Stimulated activated CD4-positive, alpha-beta T cell treated with anti-CD3 and anti-CD28 coated beads, TNF-alpha, amount 100 ng/mL, for 24 hours (primary cell): Measurements from ENCODE around the gene PRPSAP2.
"Not testable (repeated sequence)": the region's sequence is repeated elsewhere in the genome, so short reads cannot be mapped to it uniquely, and the experiment has no call there.

Source experiments
- DNase-seq, 3 experiments: peaks; one replicate each; pipeline ENCODE4 v3.0.0-alpha.2; 2020; ENCODE audit warnings: low read depth in 3 of 3

Gene PRPSAP2

DNA sequence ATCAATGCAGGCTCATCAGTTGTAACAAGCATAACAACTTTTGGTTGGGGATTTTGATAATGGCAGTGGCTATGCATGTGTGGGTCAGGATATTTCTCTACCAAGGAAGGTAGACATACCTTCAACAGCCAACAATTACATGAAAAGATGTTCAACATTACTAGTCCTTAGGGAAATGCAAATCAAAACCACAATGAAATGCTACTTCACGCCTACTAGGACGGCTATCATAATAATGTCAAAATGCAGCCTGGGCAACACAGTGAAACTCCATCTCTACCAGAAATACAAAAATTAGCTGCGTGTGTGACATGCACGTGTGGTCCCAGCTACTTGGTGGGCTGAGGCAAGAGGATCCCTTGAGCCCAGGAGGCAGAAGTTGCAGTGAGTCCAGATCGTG is 86.7 kb downstream of the PRPSAP2 start:
- no peak for DNase-seq

DNA sequence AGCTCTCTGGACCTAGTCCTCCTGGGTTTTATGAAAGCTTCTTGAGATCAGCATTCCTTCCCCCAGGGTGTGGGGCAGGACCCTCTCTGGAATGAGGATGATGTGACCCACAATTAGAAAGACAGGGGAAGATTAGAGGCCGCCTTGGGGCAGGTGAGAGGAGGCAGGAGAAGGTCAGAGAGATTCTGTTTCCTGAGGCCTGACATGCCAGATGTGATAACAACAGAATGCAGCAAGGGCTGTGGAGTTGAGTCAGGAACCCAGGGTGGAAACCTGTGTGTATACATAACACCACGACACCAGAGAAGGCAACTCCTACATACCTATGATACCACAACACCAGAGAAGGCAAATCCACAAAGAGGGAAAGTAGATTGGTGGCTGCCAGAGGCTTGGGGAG is 88.6 kb downstream of the PRPSAP2 start:
- DNase-seq = no peak

DNA sequence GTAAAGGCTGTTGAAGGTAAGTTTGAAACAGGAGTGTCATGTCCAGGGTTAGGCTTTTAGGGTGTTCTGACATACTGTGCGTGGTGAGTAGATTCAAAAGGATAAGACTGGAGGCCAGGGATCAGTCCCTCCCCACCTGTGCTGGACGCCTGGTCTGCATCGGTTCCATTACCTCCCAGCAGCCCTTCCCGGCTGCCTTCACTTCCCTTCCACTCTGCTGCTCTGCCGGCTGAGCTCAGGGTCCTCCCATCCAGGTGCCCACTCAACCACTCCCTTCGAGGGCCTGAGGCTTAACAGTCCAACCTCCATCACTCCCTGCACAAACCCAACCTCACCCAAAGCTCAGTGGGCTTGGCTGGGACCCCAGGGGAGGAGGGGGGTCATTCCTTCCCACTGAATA is 89.9 kb downstream of the PRPSAP2 start:
- no peak for DNase-seq

DNA sequence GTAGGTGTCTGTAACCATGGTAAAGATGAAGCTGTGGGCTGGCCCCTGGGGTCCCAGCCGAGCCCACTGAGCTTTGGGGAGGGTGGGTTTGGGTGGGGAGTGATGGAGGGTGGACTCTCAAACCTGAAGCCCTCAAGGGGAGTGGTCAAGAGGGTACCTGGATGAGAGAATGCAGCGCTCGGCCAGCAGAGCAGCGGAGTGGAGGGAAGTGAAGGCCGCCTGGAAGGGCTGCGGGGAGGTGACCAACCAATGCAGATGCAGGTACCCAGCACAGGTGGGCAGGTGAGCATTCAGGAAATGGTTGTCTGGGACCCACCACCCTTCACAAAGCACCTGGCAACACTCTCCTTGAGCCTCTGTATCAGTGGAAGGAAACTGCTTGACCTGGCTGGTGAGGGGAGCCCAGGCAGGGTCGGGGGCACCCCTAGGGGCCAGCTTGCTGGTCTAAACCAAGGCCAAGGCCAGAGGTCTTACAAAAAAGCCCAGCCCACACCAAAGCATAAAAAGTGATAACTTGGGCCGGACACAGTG is 90.6 kb downstream of the PRPSAP2 start:
- DNase-seq = no peak

DNA sequence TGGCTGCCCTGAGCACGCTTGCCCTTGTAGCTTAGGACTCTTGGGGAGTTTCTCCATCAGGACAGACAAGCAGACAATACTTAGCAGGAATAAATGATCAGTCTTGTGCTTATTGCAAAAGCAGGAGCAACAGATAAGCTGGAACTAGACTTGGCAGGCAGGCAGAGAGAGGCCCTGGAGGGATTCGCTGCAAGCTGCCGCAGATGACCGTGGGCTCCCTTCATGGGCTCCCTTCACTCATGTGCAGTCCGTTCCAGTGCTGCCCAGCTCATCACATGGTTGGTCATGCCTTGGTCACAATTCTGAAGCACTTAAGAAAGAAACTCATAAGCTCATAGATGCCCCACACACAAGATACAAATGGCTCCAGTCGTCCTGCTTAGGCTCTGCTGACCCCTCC is 91.6 kb downstream of the PRPSAP2 start:
- DNase-seq = no peak

DNA sequence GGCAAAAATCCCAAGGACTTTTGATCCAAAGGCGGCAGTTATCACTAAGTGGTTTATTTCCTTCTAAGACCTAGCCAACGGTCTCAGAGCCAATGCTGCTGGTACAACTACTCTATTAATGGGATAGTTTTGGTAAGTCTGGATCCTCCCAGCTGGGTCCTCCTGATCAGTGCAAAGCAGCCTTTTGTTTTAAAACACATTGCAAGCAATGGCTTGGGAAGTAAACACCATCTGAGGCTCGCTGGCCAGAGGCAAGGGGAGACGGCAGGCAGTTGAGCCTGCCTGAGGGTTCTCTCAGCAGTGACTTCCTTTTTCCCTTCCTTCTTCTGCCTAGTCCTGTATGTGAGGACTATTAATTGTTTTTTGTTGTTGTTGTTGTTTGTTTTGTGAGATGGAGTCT is 92.4 kb downstream of the PRPSAP2 start:
- no peak for DNase-seq

DNA sequence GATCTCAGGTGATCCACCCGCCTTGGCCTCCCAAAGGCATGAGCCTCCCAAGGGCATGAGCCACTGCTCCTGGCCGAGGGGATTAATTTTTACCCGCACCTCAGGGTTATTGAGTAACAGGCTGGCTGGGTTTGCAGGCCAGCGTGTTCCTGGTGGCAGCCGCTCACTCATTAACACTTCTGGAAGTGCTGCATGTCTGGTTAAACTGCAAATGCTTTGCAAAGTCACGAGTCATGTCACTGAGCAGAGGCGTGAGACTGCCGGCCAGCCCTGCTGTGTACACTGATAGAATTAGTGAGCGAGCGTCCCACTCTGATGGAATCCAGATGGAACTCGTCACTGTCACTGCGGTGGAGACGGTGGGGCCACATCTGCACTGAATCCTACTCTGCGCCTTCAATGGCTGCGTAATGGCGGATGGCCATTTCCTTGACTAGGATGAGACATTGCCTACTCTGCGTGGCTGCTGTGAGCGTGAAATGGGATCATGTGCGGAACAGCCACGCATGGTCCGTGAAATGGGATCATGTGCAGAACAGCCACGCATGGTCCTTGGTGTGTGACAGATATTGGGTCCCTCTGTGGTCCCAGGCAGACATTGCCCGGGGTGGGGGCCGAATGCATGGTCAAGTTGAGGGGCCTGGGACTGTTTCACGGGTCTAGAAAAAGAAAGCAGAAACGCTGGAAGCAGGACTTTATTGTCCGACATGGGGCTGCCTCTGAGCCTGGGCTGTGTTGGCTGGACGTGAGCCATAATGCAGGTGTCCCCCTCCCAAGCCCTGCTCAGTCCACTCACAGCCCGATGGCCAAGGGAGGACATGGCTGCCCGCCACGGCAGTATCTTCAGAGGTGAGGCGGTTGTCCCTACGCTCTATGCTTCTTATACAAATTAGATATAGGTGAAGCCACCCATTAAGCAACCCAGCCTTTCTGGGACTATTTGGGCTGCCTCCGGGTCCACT is 93.3 kb downstream of the PRPSAP2 start:
- no peak for DNase-seq

DNA sequence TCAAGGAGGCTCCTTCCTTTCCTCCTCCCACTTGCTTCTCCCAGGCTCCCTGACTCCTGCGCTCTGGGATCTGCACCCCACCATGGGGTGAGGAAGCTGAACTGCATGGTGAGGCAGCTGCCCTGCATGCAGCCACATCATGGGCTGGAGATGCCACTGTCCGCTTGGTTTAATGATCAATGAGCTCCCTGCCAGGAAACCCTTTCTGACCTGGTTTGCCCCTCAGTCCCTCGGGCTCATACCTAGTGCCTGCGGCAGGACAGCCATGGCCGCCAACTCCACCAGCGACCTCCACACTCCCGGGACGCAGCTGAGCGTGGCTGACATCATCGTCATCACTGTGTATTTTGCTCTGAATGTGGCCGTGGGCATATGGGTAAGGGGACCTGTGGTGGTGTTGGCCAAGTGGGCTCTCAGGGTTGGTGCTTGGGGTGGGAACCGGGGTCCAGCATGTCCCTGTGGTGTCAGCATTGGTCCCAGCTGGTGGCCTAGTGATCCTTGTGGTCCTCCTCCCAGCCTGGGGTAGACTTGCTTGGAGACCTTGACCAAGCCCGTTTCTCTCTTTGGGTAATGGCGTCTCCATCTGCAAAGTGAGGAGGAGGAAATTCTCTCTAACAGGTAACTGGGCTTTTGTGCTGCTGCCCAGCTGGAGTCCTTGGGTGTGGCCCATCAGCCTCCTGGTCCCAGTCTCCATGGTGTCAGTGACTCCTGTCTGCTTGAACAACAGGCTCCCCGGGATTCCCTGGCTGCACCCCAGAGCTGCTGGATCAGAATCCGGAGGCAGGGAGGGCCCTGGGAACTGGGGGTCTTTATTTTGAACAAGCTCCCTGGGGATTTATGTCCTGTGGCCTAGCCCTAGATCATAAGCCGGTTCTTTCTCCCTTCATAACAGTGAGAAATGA is 94.3 kb downstream of the PRPSAP2 start, which contains the start of gene SLC5A10:
Gene SLC5A10, plus strand, starts transcription at position 225 of the 902 bp plus-strand sequence. Its CDS starts 41 bp downstream, at position 266.
- DNase-seq = no peak

DNA sequence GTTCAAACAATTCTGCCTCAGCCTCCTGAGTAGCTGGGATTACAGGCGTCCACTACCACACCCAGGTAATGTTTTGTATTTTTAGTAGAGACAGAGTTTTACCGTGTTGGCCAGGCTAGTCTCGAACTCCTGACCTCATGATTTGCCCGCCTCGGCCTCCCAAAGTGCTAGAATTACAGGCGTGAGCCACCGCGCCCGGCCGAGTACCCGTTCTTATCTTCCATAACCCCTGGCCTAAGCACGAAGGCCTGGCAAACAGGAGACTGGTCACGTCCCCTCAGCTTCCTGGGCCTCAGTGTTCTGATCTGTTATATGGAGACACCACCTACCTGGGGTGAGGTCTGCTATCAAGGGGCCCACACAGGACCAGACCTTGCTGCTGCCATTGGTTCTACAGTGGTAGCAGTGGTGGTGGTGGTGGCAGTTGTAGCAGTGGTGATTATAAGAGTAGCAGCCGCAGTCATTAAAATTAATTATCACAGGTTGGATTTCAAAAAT is 95.3 kb downstream of the PRPSAP2 start:
- DNase-seq = no peak

DNA sequence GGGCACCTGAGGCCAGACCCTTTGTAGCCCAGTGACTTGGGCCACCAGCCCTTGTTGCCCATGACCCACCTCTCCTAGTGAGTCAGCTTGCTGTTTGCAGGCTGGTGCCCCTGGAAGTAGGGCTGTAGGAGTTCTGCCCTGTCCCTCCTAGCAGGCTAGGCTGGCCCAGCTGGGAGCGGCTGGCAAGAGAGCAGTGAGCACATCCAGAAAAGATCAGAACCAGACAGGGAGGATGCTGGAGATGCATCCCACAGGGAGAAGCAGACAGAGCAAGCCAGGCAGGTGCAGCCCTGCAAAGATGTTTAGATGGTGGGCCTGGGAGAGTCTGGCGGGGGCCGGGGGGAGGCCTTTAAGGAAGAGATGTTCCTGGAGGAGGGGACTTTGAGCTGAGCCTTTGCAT is 96.4 kb downstream of the PRPSAP2 start:
- no peak for DNase-seq

DNA sequence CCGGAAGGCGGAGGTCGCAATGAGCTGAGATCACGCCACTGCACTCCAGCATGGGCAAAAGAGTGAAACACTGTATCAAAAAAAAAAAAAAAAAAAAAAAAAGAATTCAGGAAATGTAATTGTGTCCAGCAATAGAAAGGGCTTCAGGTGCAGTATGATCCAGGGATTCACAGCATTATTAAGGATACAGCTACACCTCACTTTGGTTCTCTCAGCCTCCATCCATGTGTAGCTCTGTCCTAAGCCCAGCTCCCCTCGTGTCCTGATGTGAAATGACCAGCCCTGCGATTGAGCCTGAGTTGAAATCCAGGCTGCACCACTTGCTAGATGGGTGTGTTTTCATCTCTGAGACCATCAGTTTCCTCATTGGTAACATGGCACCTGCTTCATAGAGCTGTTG is 97.1 kb downstream of the PRPSAP2 start:
- DNase-seq = no peak

DNA sequence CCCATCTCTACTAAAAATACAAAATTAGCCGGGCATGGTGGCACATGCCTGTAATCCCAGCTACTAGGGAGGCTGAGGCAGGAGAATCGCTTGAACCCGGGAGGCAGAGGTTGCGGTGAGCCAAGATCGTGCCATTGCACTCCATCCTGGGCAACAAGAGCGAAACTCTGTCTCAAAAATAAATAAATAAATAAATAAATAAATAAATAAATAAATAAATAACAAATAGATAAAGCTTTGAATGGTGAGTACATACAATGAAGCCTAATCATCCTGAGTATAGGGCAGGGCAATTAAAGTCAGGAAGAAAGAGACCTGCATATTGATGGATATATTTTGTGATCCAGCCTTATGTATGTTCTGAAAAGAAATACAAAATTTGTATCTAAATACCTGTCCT is 98.1 kb downstream of the PRPSAP2 start:
- DNase-seq = not testable (repeated sequence)

DNA sequence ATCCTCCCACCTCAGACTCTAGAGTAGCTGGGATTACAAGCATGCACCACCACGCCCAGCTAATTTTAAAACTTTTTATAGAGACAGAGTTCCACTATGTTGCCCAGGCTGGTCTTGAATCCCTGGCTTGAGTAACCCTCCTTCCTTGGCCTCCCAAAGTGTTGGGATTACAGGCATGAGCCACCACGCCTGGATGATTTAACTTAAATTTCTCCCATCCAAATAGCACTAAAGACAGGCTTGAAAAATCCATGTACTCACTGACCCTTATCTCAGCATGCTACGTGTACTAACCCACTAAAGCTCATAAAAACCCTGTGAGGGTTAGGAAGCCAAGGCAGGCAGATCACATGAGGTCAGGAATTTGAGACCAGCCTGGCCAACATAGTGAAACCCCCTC is 98.7 kb downstream of the PRPSAP2 start:
- DNase-seq = no peak

DNA sequence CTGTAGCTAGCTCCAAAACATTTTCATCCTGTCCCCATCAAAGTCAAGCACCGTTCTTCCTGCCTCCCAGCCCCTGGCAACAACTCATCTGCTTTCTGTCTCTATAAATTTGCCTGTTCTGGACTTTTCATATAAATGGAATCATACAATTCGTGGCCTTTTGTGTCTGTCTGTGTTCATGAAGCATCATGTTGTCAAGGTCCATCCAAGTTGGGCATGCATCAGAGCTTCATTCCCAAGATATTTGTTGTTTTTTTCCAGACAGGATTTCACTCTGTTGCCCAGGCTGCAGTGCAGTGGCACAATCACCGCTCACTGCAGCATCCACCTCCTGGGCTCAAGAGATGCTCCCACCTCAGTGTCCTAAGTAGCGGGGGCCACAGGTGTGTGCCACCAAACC is 99.9 kb downstream of the PRPSAP2 start:
- DNase-seq = no peak

DNA sequence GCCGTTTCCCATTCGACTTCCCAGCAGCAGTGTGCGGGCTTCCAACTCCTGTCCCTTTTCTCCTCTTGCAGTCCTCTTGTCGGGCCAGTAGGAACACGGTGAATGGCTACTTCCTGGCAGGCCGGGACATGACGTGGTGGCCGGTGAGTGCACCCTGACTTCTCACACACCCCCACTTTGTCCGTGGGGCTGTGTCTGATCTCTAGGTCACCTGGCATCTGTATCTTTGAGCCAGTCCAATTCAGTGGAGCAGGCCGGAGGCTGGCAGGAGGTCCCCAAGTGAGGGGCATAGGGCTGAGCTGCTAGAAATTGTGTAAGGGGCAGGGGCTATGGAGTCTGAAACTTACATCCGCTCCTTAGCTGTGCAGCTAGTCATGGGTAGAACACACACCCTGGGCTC is 100.7 kb downstream of the PRPSAP2 start:
- no peak for DNase-seq

DNA sequence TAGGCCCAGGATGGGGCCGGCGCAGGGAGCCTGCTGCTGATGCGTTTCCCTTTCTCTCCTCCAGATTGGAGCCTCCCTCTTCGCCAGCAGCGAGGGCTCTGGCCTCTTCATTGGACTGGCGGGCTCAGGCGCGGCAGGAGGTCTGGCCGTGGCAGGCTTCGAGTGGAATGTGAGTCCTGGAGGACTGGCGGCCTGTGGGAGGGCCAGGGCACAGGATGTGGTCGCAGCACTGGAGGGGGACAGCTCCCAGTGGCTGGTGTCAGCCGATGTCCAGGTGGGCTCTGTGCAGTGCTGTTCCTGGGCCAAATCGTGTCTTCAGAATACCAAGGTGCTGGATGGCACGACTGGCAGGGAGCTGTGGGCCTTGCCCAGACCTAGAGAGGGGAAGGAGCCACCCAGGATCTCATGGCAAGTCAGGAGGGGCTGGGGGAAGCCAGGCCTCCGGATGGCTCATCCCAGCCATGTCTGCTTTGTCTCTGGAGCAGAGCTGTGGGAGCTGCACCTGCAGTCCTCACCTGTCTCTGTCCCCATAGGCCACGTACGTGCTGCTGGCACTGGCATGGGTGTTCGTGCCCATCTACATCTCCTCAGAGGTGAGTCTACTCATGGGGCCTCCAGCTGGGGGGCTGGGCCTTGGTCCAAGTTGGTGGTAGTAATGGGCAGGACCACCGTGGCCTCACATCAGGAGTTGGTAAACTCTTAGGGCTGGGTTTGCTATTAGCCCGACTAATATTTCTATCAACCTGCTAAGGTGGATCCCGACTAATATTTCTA is 101.3 kb downstream of the PRPSAP2 start:
- no peak for DNase-seq

DNA sequence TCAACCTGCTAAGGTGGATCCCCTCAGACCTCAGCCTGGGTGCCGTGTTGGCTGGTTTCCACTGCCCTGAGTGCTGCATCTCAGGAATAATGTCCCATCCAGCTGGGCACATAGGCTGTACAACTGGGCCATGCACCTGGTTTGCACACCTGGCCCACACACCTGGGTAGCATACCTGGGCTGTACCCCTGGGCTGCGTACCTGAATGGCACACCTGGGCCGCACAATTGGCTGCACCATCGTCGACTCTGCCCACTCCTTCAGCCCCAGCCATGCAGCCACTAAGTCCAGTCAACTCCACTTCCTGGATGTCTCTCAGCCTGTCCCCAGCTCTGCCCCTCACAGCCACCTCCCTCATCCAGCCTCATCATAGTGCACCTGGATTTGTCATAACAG is 101.9 kb downstream of the PRPSAP2 start:
- no peak for DNase-seq

DNA sequence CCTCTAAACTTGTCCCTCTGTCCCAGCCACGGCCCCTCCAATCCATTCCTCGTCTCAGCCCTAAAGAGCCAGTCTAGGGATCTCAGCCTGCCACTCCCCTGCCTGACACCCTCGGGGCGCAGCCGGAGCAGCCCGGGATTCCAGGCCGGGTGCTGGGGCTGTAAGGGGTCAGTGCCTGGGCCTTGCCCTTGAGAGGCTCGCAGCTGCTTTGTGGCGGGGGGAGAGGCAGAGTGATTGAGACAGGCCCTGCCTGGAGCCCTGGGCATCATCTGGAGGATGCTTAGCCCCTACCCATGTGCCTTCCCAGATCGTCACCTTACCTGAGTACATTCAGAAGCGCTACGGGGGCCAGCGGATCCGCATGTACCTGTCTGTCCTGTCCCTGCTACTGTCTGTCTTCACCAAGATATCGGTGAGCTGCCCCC is 102.3 kb downstream of the PRPSAP2 start:
- DNase-seq = no peak

DNA sequence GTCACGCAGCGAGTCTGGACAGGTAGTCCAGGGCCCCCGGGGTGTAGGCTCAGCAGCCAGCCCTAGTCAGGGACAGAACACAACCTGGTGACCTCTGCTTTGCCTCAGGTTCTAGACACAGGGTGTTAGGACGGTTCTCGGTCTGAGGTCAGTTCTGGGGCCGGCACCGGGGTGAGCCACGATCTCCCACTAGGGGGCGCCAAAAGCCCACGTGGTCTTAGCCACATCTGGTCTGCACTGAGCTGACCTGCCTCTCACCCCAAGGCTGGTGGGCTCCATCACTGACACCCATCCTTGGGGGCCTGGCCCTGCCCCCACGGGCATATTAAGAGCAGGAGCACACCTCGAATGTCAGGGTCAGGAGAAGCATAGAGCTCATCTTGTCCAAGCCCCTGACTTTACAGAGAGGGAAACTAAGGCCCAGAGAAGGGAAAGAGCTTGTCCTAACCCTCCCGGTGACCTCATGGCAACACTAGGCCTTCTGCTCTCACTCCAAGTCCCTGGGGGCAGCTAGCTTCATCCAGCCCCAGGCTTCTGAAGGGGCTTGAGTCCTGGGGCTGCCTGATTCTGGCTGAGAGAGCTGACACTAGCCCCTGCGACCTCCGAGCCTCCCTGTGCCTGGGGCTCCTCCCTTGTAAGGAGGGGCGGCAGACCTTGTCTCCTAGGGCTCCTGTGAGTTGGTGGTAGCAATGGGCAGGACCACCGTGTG is 103.0 kb downstream of the PRPSAP2 start:
- DNase-seq = peak; percentile 55 to 80 (median 70)

DNA sequence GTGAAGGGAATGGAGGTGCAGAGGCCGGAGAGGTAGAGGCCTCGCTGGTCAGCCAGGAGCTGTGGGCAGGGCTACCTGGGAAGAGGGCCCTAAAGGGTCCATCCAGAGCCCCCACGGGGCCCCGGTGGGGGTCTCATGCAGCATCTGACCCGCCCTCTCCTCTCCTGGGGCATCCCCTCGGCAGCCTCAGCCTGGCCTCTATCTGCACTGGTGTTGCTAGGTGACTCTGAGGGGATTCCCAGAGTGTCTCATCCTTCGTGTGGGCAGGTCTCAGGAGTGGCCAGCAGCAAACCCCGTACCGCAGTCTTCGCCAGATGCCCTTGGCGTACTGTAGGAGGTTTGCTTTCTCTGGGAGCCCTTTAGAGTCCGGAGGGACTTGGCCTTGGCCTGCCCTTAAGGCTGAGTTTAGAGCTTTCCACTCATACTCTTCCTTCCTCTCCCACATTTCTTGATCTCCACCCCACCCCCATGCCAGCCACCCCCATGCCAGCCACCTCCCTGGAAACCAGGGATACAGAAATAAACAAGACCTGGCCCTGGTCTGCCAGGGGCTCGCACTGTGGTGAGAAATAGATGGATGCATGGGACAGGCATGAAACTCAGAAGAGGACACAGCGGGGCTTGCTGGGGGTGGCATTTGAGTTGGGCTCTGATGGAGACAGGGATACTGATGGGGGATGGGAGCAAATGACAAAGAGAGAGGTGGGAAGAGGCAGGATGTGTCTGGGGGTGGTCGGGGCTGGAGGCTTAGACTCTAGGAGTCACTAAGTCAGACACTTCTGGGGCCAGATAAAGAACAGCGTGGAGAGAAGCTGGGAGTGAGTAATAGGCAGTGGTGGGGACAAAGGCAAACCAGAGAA is 103.9 kb downstream of the PRPSAP2 start:
- DNase-seq = peak in 1 of 3 experiments; percentile 27
